ENCODE measurements around the gene SHROOM3.

DNA sequence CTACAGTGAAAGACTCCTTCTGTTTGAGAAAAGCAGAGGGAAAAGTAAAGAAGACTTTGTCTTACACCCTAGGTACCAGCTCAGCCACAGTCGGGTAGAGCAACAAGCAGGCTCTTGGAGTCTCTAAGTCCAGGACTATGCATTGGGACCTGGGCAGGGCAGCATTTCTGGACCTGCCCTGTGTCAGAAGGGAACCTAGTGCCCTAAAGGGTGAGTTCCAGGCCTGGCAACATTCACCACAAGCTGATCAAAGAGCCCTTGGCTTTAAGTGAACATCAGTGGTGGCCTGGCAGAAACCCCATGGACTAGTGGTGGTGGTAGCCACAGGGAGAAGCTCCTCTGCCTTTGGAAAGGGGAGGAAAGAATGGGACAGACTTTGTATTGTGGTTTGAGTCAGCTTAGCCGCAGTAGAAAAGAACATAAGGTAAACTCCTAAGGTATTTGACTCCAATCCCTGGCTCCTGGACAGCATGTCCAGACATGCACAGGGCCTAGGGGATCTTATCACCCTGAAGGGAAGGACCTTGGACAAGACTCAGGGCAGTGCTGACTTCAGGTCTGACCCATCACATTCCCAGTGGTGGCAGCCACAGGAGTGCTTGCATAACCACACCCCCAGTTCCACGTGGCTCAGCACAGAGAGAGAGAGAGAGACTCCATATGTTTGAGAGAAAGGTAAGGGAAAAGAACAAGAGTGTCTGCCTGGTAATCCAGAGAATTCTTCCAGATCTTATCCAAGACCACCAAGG is 46.7 kb upstream of the SHROOM3 start:
- no peak for TF ChIP-seq SUZ12 (IDR thresholded peaks at IDR 0.05)
- no peak for TF ChIP-seq FOXM1 (IDR thresholded peaks at IDR 0.05; ENCODE audit: borderline replicate concordance)
- TF ChIP-seq SP1 (IDR thresholded peaks at IDR 0.05), result no peak
- TF ChIP-seq FOXA1 (IDR thresholded peaks at IDR 0.05), result no peak
- no peak for TF ChIP-seq L3MBTL2 (conservative IDR thresholded peaks at IDR 0.05)
- no peak for TF ChIP-seq CTBP1 (IDR thresholded peaks at IDR 0.05; ENCODE audit: borderline replicate concordance)
- no peak for TF ChIP-seq ELF4 (IDR thresholded peaks at IDR 0.05)
- no peak for TF ChIP-seq TARDBP (IDR thresholded peaks at IDR 0.05)
- TF ChIP-seq BHLHE40 (IDR thresholded peaks at IDR 0.05; ENCODE audit: borderline replicate concordance), result no peak
- no peak for TF ChIP-seq ARNT (IDR thresholded peaks at IDR 0.05)
